GM04503 (cell line): ENCODE measurements around the gene PANX2.

Experiments
- DNase-seq: peaks from one replicate; pipeline ENCODE4 v3.0.0-alpha.2; 2012; ENCODE audit warnings: low read depth

PANX2 gene

DNA sequence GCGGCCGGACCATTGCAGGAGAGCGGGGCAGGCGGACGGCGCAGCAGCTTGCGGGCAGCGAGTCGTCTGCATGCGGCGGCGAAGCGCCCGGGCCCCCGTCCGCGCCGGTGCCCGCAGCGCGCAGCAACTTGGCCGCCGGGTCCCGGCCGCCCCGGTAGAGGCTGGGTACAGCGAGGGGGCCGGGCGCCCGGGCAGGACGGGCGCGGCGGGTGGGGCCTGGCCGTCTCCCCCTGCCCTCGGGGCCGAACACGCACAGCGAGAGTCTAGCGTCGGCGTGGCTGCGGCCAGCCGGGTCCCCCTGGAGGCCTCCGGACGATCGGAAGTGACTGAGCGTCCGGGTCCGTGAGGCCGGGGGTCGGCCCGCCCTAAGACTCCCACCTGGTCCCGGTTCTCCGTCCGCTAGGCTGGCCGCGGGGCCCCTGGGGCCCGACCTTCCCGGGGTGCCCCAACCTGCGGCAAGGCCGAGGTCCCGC lies 14.4 kb downstream of the PANX2 start:
- no peak for DNase-seq

GRCh38 chr22:50185375-50186087 lies 15.0 kb downstream of the PANX2 start, which contains the start of gene TRABD:
TRABD (plus strand) TSS chr22:50185913; CDS start chr22:50193061, 7,148 bp downstream.
- DNase-seq: no peak

DNA sequence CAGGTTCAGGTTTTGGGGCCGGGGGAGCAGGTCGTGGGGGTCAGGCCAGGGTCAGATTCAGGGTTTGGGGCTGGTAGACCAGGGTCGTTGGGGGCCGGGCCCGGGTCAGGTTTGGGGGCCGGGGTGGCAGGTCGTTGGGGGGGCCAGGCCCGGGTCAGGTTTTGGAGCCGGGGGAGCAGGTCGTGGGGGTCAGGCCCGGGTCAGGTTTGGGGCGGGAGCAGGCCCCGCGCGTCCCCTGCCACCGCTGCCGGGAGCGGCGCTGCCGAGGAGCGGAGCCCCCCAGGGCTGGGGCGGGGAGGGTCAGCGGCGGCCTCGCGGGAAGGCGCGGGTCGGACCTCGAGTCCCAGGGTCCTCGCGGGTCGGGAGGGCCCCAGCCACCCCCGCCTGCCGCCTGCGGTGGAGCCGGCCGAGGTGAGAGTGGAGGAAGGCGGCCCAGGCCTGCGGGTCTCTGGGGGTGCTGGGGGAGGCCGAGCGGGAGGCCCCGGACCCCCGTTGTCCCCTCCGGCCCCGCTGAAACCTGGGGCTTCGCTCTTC lies 15.7 kb downstream of the PANX2 start:
- DNase-seq: no peak

GRCh38 chr22:50186761-50187523 lies 16.4 kb downstream of the PANX2 start:
- DNase-seq: no peak

- DNase-seq: no peak
These were observed 17.8 kb downstream of the PANX2 start for GRCh38 chr22:50188356-50188755.

DNA sequence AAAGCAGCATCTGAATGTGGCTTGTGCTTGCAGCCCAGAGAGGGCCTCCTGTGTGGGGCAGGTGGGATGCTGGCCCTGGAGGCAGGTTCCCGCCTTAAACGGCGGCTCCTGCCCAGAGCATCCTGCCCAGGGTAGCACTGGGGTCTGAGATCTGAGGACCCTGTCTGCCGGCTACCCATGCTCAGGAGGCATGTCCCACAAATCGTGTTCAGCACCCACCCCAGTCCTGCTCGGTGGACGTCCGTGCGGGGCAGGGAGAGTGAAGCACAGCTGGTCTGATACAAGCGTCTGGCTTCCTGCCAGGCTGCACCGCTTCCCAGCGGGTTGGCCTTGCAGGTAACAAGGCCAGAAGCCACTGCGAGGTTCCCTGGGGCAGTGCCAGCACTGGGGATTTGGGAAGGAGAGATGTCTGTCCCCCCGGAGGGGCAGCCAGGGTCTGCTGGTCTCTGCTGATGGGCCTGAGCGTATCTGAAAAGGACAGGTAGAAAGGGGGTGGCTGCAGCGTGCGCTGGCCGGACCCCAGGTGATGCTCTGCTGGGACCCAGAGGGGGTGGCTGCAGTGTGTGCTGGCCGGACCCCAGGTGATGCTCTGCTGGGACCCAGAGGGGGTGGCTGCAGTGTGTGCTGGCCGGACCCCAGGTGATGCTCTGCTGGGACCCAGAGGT lies 18.8 kb downstream of the PANX2 start:
- DNase-seq: no peak

DNA sequence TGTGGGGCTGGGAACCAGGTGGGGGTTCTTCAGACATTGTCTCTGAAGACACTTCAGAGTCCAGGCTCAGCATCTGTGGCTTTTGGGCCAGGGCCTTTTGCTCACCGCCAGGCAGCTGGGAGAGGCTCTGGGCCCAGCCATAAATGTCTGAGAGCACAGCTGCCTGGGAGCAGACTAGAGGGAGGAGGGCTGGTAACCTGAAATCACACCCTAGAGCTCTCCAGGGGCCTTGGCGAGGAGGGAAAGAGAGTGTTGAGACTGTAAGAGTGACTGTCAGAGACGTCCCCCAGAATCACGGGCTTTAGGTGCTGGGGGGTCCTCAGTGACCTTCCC lies 19.3 kb downstream of the PANX2 start:
- DNase-seq: no peak

GRCh38 chr22:50190182-50190940 lies 19.8 kb downstream of the PANX2 start:
- DNase-seq: no peak

- no peak for DNase-seq
These were observed 20.6 kb downstream of the PANX2 start for GRCh38 chr22:50190941-50191741.

DNA sequence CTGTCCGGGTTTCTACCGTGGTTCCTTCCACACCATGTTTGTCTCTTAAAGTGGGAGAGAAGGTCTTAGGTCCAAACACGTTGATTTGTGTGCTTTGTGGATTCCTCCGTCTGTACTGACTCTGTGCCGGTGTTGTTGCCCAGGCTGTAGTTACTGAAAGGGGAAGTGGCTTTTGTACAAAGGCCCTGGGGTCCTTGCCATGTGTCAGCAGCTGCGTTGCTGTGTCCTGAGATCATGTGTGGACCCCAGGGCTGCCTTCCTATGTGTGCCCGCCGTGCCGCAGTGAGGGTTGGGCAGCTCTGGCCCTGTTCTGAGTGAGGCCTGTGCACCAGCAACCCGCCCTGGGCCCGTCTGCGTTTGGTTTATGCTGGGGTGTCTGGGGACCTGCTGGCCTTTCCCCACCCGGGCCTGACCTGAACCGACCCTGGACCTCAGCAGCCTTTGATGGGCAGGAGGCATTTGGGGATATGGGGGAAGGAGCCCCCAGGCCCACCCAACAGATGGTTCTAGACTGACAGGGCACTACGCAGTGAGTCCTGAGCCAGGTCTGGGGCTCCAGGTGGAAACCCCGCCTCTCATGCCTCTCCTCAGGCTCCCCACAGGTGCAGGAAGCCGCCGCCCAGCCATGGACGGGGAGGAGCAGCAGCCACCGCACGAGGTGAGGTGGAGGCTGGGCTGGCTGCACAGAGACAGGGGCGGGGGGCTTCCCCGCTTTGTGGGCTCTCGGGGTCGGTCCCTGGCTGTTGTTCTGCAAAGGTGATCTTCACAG lies 22.1 kb downstream of the PANX2 start:
- DNase-seq: no peak

DNA sequence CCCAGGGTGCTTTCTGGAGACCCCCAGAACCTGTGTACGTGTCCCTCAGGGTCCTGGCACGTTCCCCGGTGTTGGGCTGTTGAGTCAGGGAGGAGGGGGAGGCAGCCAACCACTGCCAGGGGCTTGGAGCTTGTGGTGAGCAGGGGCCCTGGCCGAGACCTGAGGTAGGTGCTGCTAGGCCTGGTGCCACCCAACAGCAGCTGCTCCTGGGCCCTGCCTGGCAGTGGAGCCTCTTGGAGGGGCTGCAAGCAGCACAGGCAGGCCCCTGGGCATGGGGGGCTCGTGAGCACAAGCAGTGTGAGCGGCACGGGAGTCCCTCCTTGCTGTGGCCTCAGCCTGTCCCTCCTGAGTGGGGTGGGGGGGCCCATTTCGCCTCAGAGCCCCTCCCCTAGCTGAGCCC lies 23.1 kb downstream of the PANX2 start:
- no peak for DNase-seq

GRCh38 chr22:50194037-50194805 lies 23.7 kb downstream of the PANX2 start:
- DNase-seq: no peak

DNA sequence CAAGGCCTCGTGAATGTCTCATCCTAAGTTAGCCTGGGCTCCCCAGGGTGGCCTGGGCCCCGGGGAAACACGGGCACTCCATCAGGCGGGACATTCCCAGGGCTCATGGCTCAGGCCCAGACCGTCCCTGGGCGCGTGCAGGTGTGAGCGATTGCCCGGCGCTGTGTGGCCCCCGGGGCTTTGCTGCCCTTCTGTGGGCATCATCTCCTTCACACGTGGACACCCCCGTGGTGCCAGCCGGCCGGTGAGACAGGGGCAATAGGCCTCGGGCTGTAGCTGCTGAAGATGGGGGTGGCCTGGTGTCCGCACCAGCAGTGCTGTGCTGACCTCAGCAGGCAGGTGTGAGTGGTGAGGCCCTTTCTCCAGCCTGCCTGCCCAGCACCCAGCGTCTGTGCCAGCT lies 25.7 kb downstream of the PANX2 start:
- no peak for DNase-seq

GRCh38 chr22:50197000-50197800 lies 26.7 kb downstream of the PANX2 start:
- DNase-seq: no peak

GRCh38 chr22:50197856-50198623 lies 27.5 kb downstream of the PANX2 start:
- DNase-seq: no peak

DNA sequence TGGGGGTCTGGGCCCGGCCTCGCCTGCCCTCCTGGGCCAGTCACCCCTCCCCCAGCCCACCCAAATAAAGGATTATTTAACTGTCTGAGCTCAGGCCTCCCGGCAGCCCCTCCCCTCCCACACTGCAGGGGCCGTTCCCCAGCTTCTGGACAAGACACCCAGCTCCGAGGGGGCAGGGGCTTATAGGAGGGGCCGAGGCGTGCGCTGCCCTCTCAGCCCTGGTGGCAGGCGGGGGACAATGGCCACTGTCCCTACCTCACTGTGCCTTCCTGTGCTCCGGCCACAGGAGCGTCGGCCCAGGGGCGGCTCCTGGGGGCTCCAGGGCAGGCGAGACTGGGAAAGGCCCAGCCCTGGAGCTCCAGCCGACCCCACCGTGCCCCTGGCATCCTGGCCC lies 28.1 kb downstream of the PANX2 start:
- DNase-seq: no peak

- DNase-seq: no peak
These were observed 28.8 kb downstream of the PANX2 start for GRCh38 chr22:50199251-50199721.
